22Rv1 (cell line): Measurements from ENCODE around the gene BMP15.

Experiments used
- H3K27ac ChIP-seq: fragments of 450-650 bp; 2 replicates; pipeline ENCODE4 v1.5.1; 2017
- ZFX ChIP-seq: fragments of 450-650 bp; IDR thresholded peaks from 2 replicates; pipeline ENCODE4 v1.6.1; 2017; ENCODE audit warnings: antibody characterized with exemption, borderline replicate concordance
- TF ChIP-seq, protein P1 (sequence below): fragments of 450-650 bp; IDR thresholded peaks from 2 replicates; pipeline ENCODE4 v1.5.1; 2017; ENCODE audit warnings: mild to moderate bottlenecking

BMP15 gene

DNA sequence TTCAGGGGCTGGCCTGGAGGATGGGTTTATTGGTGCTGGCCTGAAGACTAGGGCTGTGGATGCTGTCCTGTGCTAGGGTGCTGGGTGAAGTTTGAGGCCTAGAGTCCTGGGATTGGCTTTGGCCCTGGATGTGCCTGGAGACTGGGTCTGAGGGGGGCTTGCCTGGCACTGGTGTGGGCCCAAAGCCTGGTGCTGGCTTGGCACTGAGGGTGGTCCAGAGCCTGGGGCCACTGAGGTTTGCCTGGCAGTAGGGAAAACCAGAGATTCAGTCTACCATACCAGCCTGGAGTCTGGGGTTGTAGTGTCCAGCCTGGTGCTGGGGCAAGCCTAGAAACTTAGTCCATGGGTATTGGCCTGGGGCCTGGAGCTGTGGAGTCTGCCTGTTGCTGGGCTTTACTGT is 16.6 kb downstream of the BMP15 start:
- H3K27ac ChIP-seq: no peak overlapping the region
- TF ChIP-seq, protein P1, sequence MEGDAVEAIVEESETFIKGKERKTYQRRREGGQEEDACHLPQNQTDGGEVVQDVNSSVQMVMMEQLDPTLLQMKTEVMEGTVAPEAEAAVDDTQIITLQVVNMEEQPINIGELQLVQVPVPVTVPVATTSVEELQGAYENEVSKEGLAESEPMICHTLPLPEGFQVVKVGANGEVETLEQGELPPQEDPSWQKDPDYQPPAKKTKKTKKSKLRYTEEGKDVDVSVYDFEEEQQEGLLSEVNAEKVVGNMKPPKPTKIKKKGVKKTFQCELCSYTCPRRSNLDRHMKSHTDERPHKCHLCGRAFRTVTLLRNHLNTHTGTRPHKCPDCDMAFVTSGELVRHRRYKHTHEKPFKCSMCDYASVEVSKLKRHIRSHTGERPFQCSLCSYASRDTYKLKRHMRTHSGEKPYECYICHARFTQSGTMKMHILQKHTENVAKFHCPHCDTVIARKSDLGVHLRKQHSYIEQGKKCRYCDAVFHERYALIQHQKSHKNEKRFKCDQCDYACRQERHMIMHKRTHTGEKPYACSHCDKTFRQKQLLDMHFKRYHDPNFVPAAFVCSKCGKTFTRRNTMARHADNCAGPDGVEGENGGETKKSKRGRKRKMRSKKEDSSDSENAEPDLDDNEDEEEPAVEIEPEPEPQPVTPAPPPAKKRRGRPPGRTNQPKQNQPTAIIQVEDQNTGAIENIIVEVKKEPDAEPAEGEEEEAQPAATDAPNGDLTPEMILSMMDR: no peak
- no peak for TF ChIP-seq ZFX

DNA sequence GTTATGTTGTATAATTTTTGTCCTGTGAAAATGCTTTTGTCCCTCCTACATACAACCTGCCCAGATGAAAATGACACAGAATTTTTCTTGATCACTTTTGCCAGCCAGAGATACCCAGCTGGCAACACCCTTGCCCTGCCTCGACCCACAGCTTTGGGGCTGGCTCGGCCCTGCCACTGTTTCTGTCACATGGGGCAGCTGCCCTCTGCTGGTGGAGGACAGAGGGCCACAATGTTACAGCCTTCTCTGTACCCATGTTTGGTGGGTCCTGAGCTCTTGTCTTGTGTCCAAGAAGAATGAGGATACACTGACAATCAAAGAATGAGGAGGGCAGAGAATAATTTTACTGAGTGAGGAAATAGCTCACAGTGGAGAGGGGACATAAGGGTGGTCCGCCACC is 31.1 kb downstream of the BMP15 start:
- no peak overlapping the region for H3K27ac ChIP-seq
- no peak for TF ChIP-seq ZFX
- TF ChIP-seq, protein P1: peak; percentile 43

DNA sequence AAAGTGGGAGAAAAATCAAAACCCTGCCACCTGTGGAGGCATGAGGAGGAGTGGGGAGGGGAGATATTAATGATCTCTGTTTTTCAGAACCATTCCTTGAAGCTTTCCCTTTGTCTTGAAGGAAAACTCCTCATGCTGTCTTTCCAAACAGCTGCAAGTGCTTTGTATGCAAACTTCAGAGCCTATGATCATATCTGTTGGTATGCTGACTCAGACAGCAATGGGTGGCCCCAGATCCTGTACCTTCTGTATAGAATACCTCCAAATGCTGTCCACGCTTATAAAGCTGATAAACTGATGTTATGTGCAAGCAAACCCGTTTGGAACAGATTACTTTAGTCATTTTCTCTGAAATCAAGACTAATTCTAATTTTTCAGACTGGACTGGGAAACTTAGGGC is 31.9 kb downstream of the BMP15 start:
- no peak for TF ChIP-seq ZFX
- TF ChIP-seq, protein P1: no peak

DNA sequence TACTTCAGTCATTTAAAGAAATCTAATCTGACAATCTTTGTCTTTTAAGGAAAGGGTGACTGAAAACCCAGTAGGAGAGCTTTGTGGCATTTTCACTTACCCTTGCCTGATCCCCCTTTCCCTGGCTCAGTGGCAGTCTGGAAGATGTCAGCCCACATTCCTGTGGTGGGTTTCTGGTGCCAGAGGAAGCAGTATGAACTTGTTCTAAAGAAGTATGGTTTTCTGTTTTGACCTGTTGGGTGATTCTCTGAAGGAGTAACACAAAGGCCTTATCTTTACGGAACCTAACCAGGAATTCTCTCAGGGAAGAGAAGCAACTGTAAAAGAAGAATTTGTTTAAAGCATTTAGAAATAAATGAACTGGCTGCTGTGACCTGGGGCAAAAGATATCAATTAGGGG is 41.9 kb downstream of the BMP15 start:
- H3K27ac ChIP-seq: no peak overlapping the region
- no peak for TF ChIP-seq ZFX
- TF ChIP-seq, protein P1: no peak

More for the DNA sequence above, 31.9 kb downstream of the BMP15 start:
- H3K27ac ChIP-seq: no peak overlapping the region

DNA sequence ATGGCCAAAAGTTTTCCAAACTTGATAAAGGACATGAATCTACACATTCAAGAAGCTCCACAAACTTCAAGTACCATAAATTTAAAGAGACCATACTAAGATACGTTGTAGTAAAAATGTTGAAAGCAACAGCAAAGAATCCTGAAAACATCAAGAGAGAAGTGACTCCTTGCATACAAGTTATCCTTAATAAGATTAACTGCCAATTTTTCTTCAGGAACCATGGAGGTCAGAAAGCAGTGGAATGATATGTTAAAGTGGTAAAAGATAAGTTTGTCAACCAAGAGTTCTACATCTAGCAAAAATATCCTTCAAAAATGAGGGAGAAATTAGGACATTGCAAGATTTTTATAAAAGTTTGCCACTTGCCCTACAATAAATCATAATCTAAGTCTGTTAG is 43.3 kb downstream of the BMP15 start:
- TF ChIP-seq, protein P1: no peak
- no peak for TF ChIP-seq ZFX
- no peak overlapping the region for H3K27ac ChIP-seq

DNA sequence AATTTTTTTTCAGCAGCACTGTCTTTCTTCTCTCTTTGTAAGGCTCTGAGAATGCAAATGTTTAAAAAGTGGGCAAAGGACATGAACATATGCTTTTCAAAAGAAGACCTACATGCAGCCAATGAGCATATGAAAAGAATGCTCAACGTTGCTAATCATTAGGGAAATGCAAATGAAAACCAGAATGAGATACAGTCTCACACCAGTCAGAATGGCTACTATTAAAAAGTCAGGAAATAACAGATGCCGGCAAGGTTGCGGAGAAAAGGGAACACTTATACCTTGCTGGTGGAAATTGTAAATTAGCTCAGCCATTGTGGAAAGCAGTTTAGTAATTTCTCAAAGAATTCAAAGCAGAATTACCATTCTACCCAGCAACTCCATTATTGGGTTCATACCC is 51.6 kb downstream of the BMP15 start:
- no peak overlapping the region for H3K27ac ChIP-seq
- TF ChIP-seq, protein P1: no peak
- TF ChIP-seq ZFX: no peak

DNA sequence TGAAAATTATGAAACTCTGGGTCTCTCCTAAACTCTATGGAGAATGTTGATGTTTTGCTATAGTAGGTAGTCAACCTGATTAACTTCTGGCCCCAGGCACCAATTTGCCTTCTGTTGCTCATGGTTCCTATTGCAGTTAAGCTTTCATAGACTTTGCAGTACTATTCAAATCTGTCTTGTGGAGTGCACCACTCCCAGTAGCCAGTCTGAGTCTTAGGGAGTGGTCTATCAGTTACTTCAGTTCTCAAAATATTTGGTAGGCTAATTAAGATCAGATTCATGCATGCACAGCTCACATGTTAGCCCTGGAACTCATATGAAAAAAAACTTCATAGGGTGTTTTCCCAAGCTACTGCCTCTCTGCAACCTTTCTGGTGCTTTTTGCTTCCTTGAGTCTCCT is 53.3 kb downstream of the BMP15 start:
- no peak for TF ChIP-seq ZFX
- TF ChIP-seq, protein P1: no peak
- no peak overlapping the region for H3K27ac ChIP-seq
